ENCODE results near the gene EXOC4. TPM values are rescaled to one million over a fixed set of nuclear protein-coding genes. Genes with fewer than 3 reads are reported as not detected.

The EXOC4 gene
- total RNA-seq, 1 donor from 2014 or later = 67.7 TPM

DNA sequence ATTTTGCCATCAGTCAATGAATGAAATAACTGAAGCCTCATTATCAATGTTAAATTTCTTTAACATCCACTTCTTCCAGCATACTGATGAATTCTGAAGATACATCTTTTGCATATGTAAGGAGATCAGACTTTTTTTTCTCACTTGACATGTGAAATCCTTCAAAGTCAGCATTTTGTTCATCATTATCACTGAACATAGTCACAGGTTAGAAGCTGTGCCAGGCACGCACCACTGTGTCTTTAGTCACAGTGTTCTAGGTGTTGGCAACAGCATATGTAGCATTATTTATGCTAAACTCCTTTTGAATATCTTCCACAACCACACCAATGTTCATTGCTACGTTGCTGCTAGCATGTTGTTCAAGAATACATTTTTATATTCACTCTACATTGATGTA lies 450.1 kb downstream of the EXOC4 start:
- Mint-ChIP-seq H3K9me3 (ENCODE audit: low read depth) (no peaks in the 10 kb centered on the region), H3K4me1 (ENCODE audit: low read depth) (peaks cover 33% of the 10 kb centered on the region), H3K36me3 (ENCODE audit: low read depth) (no peaks in the 10 kb centered on the region), H3K4me3 (ENCODE audit: unreplicated experiment) (no peak overlapping the region), H3K27ac (ENCODE audit: unreplicated experiment) (peak overlapping the region; percentile 71), H3K27me3 (ENCODE audit: low read depth) (no peaks in the 10 kb centered on the region)
- no peak for DNase-seq (ENCODE audit: low spot score)
- TF ChIP-seq, protein P1, sequence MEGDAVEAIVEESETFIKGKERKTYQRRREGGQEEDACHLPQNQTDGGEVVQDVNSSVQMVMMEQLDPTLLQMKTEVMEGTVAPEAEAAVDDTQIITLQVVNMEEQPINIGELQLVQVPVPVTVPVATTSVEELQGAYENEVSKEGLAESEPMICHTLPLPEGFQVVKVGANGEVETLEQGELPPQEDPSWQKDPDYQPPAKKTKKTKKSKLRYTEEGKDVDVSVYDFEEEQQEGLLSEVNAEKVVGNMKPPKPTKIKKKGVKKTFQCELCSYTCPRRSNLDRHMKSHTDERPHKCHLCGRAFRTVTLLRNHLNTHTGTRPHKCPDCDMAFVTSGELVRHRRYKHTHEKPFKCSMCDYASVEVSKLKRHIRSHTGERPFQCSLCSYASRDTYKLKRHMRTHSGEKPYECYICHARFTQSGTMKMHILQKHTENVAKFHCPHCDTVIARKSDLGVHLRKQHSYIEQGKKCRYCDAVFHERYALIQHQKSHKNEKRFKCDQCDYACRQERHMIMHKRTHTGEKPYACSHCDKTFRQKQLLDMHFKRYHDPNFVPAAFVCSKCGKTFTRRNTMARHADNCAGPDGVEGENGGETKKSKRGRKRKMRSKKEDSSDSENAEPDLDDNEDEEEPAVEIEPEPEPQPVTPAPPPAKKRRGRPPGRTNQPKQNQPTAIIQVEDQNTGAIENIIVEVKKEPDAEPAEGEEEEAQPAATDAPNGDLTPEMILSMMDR (IDR thresholded peaks at IDR 0.05) = no peak

DNA sequence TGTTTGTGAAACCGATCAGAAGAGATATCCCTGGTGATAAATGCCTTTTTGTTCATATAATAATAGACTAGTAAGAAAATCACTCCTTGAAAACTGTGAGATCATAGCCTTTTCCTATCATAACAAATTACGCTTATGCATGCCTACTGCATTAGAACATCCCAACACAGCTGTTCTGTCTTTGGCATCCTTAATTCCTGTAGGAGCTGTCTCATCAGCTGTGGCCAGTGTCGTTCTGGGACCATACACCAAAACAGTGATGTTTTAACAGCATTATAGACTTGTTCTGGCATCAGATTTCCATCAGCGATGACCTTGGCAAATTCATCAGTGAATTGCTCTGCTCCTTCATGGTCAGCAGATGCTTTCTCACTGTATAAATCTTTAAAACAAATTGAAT lies 450.7 kb downstream of the EXOC4 start:
- Mint-ChIP-seq H3K9me3 (ENCODE audit: low read depth) (no peaks in the 10 kb centered on the region), H3K27me3 (ENCODE audit: low read depth) (no peaks in the 10 kb centered on the region), H3K27ac (ENCODE audit: unreplicated experiment) (peak overlapping the region; percentile 71), H3K4me1 (ENCODE audit: low read depth) (peaks cover 34% of the 10 kb centered on the region), H3K4me3 (ENCODE audit: unreplicated experiment) (no peak overlapping the region), H3K36me3 (ENCODE audit: low read depth) (no peaks in the 10 kb centered on the region)
- DNase-seq (ENCODE audit: low spot score) = no peak
- TF ChIP-seq, protein P1 (IDR thresholded peaks at IDR 0.05) = no peak

DNA sequence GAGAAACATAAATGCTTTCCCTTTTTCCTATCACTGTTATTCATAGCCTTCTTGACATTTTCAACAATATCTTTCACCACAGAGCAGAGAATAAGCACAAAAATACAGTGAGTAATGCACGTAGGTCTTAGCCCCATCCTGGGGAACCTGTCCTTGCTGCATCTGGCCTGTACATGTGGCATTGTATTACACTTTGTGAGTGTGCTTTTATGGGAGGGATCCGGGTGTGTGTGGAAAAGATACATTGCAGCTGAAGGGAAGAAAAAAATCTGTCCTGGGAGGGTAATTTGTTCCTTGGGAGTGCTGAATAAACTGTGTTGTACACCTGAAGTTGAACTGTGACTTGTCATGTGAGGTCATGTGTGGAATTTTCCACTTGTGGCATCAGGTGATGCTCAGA lies 451.6 kb downstream of the EXOC4 start:
- H3K9me3 Mint-ChIP-seq (ENCODE audit: low read depth) = no peaks in the 10 kb centered on the region
- TF ChIP-seq, protein P1 (IDR thresholded peaks at IDR 0.05) = no peak
- H3K27ac Mint-ChIP-seq (ENCODE audit: unreplicated experiment) = peak overlapping the region; percentile 37
- DNase-seq (ENCODE audit: low spot score) = no peak
- H3K4me3 Mint-ChIP-seq (ENCODE audit: unreplicated experiment) = no peak overlapping the region
- peaks cover 41% of the 10 kb centered on the region for H3K4me1 Mint-ChIP-seq (ENCODE audit: low read depth)
- no peaks in the 10 kb centered on the region for H3K27me3 Mint-ChIP-seq (ENCODE audit: low read depth)
- no peaks in the 10 kb centered on the region for H3K36me3 Mint-ChIP-seq (ENCODE audit: low read depth)

DNA sequence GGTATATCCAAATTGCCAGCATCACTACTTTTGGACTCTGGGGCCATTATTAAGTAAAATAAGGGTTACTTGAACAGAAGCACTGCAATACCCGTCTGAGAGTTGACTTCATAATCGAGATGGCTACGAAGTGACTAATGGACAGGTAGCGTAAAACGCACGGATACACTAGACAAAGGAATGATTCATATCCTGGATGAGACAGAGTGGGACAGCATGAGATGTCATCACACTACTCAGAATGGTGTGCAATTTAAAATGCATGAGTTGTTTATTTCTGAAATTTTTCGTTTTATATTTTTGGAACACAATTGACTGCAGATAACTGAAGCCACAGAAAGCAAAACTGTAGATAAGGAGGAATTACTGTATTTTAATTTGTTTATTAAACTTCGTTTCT lies 452.7 kb downstream of the EXOC4 start:
- Mint-ChIP-seq H3K36me3 (ENCODE audit: low read depth) (no peaks in the 10 kb centered on the region), H3K27ac (ENCODE audit: unreplicated experiment) (no peak overlapping the region), H3K4me3 (ENCODE audit: unreplicated experiment) (no peak overlapping the region), H3K4me1 (ENCODE audit: low read depth) (peaks cover 49% of the 10 kb centered on the region), H3K27me3 (ENCODE audit: low read depth) (no peaks in the 10 kb centered on the region), H3K9me3 (ENCODE audit: low read depth) (no peaks in the 10 kb centered on the region)
- TF ChIP-seq, protein P1 (IDR thresholded peaks at IDR 0.05) = no peak
- no peak for DNase-seq (ENCODE audit: low spot score)

DNA sequence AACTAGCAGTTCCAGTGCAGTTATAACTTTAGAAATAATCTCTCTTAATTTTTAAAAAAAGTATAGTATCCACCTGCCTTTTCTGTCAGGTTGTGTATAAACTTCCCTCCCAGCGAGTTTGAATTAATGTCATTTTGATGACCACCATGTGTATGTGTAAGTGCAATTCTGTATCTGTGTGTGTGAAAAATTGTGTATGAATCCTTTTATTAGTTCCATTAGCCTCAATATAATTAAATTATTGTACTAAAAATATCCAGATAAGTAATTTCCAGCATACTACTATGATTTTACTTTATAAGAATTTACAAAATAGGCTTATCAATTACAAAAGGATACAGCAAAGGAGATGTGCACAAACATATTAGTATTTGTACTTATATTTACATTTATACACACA lies 453.1 kb downstream of the EXOC4 start:
- no peak overlapping the region for H3K4me3 Mint-ChIP-seq (ENCODE audit: unreplicated experiment)
- H3K36me3 Mint-ChIP-seq (ENCODE audit: low read depth) = no peaks in the 10 kb centered on the region
- TF ChIP-seq, protein P1 (IDR thresholded peaks at IDR 0.05) = no peak
- H3K27me3 Mint-ChIP-seq (ENCODE audit: low read depth) = no peaks in the 10 kb centered on the region
- no peaks in the 10 kb centered on the region for H3K9me3 Mint-ChIP-seq (ENCODE audit: low read depth)
- H3K4me1 Mint-ChIP-seq (ENCODE audit: low read depth) = peaks cover 54% of the 10 kb centered on the region
- DNase-seq (ENCODE audit: low spot score) = no peak
- H3K27ac Mint-ChIP-seq (ENCODE audit: unreplicated experiment) = no peak overlapping the region

Measured in chondrocyte (in vitro differentiated cells).